Cerebellar cortex (tissue), 1 donor: ENCODE data around the gene COPE.
"Not testable (repeated sequence)": the region's sequence is repeated elsewhere in the genome, so short reads cannot be mapped to it uniquely, and the experiment has no call there.

Experiments used
- DNase-seq: peaks from one replicate; pipeline ENCODE4 v3.0.0-alpha.2; 2015; ENCODE audit warnings: low spot score

COPE gene

DNA sequence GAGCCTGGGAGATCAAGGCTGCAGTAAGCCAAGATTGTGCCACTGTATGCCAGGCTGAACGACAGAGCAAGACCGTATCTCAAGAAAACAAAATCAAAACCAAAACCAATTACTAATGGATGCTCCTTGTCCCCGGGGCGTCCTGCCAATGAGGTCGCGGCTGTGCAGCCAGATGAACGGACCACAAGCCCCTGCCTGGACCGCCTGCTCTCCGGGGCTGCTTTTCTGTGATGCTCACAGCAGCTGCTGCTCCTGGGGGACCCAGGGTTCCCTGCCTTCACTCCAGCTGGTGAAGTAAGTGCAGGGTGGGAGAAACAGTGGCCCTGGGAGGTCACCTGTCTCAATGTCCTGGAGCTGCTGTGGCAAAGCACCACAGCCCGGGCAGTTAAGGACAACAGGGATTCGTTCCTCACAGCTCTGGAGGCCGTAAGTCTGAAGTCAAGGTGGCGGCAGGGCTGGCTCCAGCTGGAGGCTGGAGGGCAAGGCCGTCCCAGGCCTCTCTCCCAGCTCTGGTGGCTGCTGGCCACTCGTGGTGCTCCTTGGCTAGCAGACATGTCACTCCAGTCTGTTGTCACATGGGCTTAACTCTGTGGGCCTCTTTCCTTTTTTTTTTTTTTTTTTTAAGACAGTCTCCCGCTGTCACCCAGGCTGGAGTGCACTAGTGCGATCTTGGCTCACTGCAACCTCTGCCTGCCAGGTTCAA, 10.1 kb downstream of the COPE start:
- no peak for DNase-seq

GRCh38 chr19:18906605-18907519, 12.3 kb downstream of the COPE start:
- DNase-seq: peak; percentile 36

DNA sequence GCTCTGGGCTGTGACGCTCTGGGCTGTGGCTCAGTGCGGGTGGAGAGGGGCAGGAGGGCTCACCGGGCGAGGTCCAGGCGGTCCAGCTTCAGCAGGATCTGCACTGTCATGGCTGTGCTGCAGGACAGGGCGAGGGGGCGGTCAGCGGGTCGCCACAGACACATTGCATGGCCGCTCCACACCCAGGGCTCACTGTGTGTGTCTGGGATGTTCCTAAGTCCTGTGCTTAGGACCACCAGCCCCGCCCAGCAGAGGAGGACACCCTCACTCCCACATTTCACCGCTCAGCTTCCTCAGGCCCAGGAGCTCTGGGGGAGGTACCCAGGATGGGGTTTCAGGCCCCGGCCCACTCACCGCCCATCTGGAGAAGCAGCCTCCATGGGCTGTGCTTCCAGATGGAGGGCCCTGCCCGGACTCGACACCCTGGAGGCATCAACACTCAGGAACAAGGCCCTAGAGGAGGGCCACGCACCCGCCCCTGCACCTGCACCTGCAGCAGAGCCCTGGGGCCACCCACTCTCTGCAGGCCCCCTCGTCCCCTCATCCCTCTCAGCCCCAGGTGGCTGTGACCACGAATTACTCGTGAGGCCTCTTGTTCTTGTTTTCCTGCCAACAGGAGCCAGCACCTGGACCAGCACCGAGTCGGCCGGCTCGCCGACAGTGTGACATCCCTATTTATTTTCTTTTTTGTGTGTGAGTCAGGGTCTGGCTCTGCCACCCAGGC, 13.5 kb downstream of the COPE start:
- DNase-seq: no peak

DNA sequence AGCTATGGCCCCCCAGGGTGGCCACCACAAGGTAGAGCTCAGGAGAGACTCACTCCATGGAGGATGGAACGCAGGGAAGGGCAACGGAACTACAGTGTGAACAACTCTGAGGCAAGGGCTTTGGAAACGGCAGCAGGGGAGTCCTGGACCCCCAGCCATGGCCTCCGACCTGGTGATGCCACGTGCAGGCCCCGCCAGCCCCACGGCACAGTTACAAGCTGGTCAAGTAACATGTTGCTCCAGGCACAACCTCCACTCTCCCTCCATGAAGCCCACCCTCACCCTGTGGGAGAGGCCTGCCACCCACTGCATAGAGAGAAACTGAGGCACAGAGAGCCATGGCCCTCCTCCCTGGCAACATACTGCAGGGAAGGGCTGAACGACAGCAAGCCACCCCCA, 14.1 kb downstream of the COPE start:
- no peak for DNase-seq

DNA sequence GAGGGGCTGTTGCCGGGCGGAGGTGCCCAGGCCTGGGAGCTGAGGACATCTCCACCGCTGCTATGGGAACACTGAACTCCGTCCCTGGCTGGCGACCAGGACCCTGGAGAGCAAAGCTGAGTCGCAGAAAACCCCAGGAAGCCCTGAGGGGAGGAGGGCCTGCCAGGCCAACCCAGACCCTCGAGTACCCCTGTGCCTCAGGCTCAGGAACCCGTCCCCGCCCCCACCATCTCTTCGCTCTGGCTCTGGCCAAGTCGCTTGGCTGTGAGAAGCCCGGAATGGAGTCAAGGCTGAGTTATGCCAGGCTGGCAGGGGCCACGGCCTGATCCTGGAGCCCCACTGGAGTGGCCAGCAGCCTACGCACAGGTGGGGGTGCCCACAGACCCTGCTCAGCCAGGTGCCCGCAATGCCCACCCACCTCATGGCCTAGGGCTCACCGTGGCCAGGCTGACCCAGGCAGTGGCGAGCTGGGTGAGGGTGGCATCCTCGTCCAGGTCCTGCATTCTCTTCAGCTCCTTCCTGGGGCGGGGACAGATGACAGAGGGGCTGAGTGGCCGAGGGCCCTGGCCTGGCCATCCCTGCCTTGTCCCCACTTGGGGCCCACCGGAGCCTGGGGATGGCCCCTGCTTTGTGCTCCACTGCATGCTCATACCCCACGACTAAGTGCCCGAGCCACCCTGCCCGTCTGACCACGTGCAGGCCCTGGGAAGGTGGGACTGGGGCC, 14.7 kb downstream of the COPE start:
- no peak for DNase-seq

DNA sequence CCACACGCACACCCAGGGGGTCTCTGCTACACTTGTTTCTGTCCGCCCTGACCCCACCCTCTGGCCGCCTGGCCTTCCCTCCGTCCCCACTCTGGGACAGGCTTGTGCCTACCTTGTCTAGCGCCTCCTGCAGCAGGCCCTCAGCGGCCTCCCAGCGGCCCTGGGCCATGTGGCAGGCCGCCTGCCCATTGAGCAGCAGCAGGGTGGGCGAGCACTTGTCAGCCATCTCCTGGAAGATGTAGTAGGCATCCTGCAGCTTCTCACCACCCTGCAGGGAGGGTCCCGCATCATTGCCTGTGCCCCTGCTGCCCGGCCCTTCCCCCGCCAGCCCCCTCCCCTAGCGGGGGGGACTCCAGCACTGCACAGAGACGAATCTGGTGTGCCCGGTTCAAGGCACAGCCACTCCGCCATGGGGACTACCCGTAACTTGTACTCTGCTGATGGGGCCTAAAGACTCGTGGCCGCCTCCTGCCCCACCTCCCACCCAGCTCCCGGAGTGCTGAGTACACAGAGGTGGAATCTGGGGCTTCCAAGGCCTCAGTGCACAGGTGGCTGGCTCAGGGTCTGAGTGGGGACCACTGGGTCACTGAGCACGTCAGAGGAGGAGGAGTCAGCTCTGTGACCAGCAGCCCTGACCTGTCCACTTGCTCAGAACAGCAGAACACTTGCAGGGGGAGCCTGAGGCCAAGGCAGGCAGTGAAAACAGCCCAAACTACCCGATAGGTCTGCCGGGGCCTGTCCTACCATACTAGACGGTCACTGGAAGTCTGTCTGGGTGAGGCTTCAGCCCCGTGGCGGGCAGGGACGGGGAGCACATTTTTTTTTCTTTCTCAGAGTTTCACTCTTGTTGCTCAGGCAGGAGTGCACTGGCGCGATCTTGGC, 15.8 kb downstream of the COPE start:
- no peak for DNase-seq

DNA sequence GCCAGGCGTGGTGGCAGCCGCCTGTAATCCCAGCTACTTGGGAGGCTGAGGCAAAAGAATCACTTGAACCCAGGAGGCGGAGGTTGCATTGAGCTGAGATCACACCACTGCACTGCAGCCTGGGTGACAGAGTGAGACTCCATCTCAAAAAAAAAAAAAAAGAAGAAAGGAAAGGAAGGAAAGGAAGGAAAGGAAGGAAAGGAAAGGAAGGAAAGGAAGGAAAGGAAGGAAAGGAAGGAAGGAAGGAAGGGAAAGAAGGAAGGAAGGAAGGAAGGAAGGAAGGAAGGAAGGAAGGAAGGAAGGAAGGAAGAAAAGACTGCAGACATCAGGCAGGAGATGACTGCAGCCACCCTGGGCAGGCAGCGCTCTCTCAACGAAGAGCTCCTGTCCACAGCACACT, 16.7 kb downstream of the COPE start:
- DNase-seq: not testable (repeated sequence)

DNA sequence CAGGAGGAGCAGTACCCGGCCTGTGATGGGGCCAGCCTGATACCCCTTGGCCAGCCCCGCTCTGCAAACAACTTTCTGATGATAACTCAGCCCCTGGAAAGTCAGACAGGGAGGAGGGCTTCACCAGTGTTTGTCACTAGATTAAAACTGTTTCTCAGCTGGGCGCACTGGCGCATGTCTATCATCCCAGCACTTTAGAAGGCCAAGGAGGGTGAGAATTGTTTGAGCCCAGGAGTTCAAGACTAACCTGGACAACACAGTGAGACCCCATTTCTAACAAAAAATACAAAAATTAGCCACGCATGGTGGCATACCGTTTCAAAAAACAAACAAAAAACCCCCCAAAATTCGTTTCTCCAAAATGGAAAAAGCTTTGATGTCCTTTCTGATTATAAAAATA, 17.7 kb downstream of the COPE start:
- DNase-seq: no peak

DNA sequence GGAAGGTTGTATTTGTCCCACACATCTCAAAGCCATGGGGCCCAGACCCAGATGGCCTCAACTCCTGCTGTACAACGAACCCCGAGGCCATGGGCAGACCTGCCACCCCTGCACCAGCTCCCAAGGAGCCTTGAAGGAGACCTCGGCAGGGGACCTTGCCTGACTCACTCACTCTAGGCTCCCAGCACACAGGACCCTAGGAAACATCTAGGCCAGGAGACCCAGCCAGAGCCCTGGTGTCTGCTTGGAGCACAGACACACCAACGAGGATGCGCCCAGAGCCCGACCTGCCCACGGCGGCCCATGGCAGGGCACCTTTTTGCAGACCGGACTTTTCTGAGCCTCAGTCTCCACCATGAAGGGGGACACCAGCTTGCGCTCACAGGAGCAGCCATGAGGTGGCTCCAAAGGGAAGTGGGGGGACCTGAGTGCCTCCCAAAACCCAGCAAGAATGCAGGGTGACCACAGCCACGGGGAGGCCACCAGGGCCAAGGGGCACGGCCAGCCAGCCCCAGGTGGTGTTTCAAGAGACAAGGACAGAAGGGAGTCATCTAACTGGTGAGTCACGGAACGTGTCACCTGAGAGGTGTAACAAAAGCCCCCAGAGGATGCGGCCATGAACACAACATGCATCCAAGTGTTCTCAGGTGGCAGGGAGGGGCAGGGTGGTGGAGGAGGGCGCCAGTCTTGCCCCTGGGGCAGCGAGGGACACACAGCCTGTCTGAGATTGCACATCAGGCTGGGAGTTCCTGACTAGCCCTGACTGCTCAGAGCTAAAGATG, 18.3 kb downstream of the COPE start:
- no peak for DNase-seq

DNA sequence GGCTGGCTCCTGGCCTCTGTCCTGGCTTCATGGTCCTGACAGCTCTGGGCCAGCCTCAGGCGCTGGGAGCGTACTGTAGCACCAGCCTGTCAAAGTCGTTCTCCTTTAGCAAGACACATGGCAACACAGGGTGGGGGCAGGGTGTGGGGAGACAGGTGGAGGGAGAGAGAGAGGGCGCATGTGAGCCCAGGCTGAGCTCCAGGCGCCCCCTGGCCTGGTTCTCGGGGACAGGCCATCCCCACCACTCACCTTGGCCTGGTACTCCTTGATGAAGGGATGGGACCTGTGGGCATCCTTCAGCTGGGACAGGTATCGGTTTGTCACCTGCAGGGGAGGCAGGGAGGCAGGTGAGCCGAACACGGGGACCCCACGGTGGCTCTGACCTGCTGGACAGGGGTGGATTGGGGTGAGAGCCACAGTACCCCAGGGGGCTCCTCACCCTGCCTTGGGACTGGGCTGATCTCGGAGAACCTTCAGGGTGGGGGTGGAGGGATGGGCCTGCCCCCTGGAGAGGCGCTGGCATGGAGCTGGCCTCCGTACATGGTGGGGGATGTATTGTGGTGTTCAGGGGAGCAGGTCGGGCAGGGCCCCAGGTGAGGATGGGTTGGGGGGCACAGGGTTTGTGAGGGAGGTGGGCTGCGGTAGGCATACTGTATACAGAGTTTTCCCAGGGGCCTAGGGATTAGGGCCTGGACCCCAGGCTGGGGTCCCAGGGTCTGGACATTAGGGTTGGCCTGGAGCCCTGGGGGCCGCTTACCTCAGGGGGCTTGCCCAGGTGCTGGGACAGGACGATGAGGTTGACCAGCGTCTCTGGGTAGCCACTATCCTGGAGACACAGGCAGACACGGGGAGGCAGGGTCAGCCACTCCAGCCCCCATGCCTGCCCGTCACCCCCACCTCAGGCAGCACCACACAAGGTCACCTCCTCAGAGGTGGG, 19.3 kb downstream of the COPE start:
- no peak for DNase-seq

GRCh38 chr19:18898607-18899408, 20.4 kb downstream of the COPE start:
- no peak for DNase-seq

GRCh38 chr19:18898081-18898606, 21.0 kb downstream of the COPE start:
- no peak for DNase-seq

GRCh38 chr19:18897094-18898029, 21.8 kb downstream of the COPE start:
- no peak for DNase-seq

DNA sequence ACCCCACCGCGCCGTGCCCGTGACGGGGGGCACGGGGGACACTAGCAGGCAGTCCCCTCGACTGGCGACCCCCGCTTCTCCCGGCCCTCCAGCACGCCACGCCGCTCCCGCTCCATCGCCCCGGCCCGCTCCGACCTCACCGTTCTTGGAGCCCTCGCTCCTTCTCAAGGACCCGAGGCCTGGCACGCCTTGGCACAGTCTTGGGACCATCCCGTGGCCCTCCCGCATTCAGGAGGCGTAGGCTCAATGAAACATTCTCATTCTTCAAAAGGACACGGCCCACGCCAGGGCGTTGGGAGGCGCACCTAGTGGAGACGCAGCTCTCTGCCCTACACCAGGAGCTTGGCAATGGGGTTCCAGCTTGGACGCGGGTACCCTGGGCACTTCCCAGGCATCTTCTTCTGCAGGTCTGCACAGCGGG, 22.8 kb downstream of the COPE start:
- DNase-seq: peak; percentile 42

DNA sequence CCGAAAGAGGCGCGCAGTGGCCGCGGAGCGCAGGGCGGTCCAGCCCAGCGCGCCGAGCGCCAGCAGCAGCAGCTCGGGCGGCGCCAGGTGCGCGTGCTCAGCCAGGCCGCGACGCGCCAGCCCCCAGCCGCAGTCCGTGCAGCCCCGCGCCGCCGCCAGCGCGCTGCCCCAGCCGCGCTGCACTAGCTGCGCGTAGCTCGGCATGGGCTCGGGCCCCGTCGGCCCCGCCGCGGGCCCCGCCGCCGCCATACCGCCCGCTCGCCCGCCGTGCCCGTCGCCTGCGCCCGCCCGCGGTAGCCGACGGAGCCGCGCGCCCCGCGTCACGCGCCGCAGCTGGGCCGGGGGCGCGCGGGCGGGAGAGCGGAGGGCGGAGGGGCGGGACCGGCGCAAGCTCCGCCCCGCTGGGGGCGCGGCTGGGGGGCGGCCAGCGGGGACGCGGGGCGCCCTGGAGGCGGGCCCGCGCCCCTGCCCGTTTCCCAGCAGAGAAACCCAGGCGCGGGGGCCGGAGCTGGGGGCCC, 23.3 kb downstream of the COPE start, which contains the start of gene CERS1:
CERS1 (minus strand) TSS at position 335 of the 518 bp plus-strand sequence; CDS start at position 249, 86 bp downstream.
- no peak for DNase-seq
